Measurements from ENCODE around the gene ZSWIM8.

ZSWIM8 gene

DNA sequence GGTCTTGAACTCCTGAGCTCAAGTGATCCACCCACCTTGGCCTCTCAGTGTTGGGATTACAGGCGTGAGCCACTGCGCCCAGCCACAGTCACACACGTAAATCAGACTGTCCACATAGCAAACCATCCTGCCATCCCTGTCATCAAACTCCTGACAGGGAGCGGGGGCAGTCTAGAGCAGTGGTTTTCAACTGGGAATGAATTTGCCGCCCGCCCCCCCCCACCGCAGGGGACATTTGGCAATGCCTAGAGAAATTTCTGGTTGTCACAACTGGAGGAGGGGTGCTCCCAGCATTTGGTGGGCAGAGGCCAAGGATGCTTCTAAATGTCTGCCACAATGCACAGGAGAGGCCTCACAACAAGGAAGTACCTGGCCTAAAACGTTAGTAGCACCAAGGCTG lies 64.8 kb downstream of the ZSWIM8 start:
- no peak for DNase-seq

DNA sequence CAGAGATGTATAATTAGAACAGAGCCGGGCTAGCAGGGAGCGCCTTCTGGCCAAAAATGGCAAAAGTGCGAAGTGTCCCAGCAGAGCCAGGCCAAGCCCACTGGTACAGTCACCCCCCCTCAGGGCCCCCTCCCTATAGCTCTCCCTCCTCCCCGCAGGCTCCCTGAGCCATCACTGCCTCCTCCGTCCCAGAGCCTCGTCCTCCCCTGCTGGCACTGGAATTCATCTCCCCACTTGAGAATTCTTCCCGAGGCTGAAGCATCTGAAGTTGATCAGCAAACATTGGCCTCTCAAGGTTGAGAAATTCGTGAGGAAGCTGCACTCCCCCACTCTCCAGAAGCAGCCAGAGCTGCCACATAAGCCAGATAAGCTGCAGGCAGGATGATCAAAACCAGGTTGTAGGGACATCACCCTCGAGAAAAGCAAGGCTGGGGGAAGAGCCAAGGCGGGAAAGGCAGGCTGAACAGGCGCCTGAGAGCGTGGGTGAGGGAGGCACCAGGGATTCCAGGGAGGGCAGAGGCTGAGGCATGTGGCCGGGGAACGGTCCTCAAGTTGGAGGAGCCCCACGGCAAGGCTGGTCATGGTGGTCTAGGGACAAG lies 65.6 kb downstream of the ZSWIM8 start:
- DNase-seq = no peak

Data from NCI-H2081 treated with DMSO at 0.1 percent for 48 hours (cell line).